Measurements from ENCODE around the gene SOX6. TPM values are rescaled to one million over a fixed set of nuclear protein-coding genes. Genes with fewer than 3 reads are reported as not detected.

The SOX6 gene
- total RNA-seq, 1 experiment from 2014 or later = not detected

DNA sequence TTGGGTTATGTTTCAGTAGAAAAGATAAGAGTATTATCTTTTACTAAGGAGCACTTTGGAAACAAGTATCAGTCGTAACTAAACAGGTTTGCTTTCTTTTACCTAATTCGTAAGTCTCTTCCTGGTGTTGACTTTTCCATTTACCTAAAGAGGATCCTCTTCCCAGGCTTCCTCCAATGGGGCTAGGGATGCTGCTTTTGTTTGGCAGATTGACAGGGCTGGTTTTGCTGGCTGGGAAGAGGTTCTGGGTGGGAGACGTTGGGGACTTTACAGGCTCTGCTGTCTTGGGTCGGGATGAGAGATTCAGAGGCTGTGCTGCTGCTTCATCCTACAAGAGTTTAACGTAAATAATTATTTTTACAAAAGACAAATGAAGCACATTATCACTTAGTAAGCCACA lies 306.7 kb downstream of the SOX6 start:
- H3K4me2 ChIP-seq (ENCODE audit: insufficient read depth, insufficient read length, low read length) = no peak overlapping the region
- no peaks in the 10 kb centered on the region for H3K9me3 ChIP-seq (ENCODE audit: control insufficient read depth, low read depth, low read length)
- peak; percentile 70 for DNase-seq
- no peaks in the 10 kb centered on the region; a peak in 1 of 7 replicates for H3K36me3 Mint-ChIP-seq (ENCODE audit: insufficient read depth in 1 of 3, low read depth in 3 of 3)
- H3K27ac Mint-ChIP-seq = peak overlapping the region in 1 of 3 experiments; percentile 74; a peak in 4 of 7 replicates
- H3K23ac ChIP-seq (ENCODE audit: insufficient read length, low read depth, low read length) = no peak overlapping the region
- H3K4ac ChIP-seq (ENCODE audit: low read depth, low read length) = no peak overlapping the region
- no peaks in the 10 kb centered on the region for H4K20me1 ChIP-seq (ENCODE audit: control insufficient read depth, insufficient read depth, insufficient read length)
- H3T11ph ChIP-seq (ENCODE audit: low read length) = no peak overlapping the region
- no peaks in the 10 kb centered on the region for H3K27me3 ChIP-seq (ENCODE audit: insufficient read depth, low read length)
- H2BK5ac ChIP-seq (ENCODE audit: insufficient read length, low read length) = no peak overlapping the region
- H3K27ac ChIP-seq (ENCODE audit: insufficient read length, low read depth, low read length) = no peak overlapping the region
- no peak overlapping the region for H3K4me3 Mint-ChIP-seq
- H3K27me3 Mint-ChIP-seq (ENCODE audit: low read depth) = no peaks in the 10 kb centered on the region; the same call in none of the 2 replicates
- no peak overlapping the region for H4K91ac ChIP-seq (ENCODE audit: insufficient read length, low read depth, low read length)
- no peaks in the 10 kb centered on the region for H3K79me1 ChIP-seq (ENCODE audit: insufficient read depth, low read depth, low read length, poor library complexity, severe bottlenecking)
- no peak overlapping the region for H4K5ac ChIP-seq (ENCODE audit: insufficient read length, low read depth, low read length)
- H3K4me1 ChIP-seq (ENCODE audit: insufficient read depth, low read length) = peaks cover 6% of the 10 kb centered on the region; the same call in 1 of the 2 replicates
- no peak overlapping the region for H3K18ac ChIP-seq (ENCODE audit: insufficient read length, low read depth, low read length)
- H4K8ac ChIP-seq (replicated peaks; ENCODE audit: insufficient read length, low read depth, low read length) = no peak overlapping the region
- WGBS (ENCODE audit: extremely low coverage, insufficient read length, low lambda C conversion rate) = no CpG with 5 or more reads among the region's 5 CpGs
- no peak overlapping the region for H3K56ac ChIP-seq (ENCODE audit: insufficient read length, low read depth, low read length)
- no peak overlapping the region for H2BK15ac ChIP-seq (ENCODE audit: low read depth, low read length)
- peaks cover 23 to 28% of the 10 kb centered on the region in 2 experiments for H3K4me1 Mint-ChIP-seq
- H2AFZ ChIP-seq (ENCODE audit: low read length) = no peak overlapping the region
- no peak overlapping the region for H2BK12ac ChIP-seq (ENCODE audit: insufficient read length, low read depth, low read length)
- H3K9me3 Mint-ChIP-seq = no peaks in the 10 kb centered on the region
- H2BK120ac ChIP-seq (ENCODE audit: low read depth, low read length, poor library complexity, severe bottlenecking) = no peak overlapping the region
- H3K79me2 ChIP-seq (ENCODE audit: insufficient read depth, low read length) = no peaks in the 10 kb centered on the region
- TF ChIP-seq, protein P1, sequence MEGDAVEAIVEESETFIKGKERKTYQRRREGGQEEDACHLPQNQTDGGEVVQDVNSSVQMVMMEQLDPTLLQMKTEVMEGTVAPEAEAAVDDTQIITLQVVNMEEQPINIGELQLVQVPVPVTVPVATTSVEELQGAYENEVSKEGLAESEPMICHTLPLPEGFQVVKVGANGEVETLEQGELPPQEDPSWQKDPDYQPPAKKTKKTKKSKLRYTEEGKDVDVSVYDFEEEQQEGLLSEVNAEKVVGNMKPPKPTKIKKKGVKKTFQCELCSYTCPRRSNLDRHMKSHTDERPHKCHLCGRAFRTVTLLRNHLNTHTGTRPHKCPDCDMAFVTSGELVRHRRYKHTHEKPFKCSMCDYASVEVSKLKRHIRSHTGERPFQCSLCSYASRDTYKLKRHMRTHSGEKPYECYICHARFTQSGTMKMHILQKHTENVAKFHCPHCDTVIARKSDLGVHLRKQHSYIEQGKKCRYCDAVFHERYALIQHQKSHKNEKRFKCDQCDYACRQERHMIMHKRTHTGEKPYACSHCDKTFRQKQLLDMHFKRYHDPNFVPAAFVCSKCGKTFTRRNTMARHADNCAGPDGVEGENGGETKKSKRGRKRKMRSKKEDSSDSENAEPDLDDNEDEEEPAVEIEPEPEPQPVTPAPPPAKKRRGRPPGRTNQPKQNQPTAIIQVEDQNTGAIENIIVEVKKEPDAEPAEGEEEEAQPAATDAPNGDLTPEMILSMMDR (conservative IDR thresholded peaks at IDR 0.05) = no peak
- H2BK20ac ChIP-seq (ENCODE audit: low read depth, low read length, poor library complexity, severe bottlenecking) = no peak overlapping the region
- no peaks in the 10 kb centered on the region for H3K23me2 ChIP-seq (ENCODE audit: insufficient read length, low read depth, low read length, poor library complexity, severe bottlenecking)
- no peak overlapping the region for H3K9ac ChIP-seq (ENCODE audit: extremely low read depth, insufficient read length, low read length)
- H2AK5ac ChIP-seq (ENCODE audit: insufficient read length, low read length) = no peak overlapping the region
- H3K14ac ChIP-seq (ENCODE audit: insufficient read depth, low read length) = no peak overlapping the region
